ENCODE data around the gene TRIML1. TPM values are rescaled to one million over a fixed set of nuclear protein-coding genes. Genes with fewer than 3 reads are reported as not detected.

TRIML1 gene
- polyA plus RNA-seq, 1 donor from 2014 or later, result not detected

GRCh38 chr4:188162698-188163097 is 23.5 kb downstream of the TRIML1 start:
- Histone ChIP-seq H2AFZ (ENCODE audit: low read depth, low read length) (no peak overlapping the region), H3K9ac (ENCODE audit: low read length) (no peak overlapping the region), H3K36me3 (ENCODE audit: insufficient read depth, low read length) (no peaks in the 10 kb centered on the region), H3F3A (ENCODE audit: insufficient read depth, low read length, poor library complexity, severe bottlenecking) (no peaks in the 10 kb centered on the region), H3K27ac (ENCODE audit: low read length) (no peak overlapping the region), H3K27me3 (ENCODE audit: insufficient read depth, low read depth, low read length) (no peaks in the 10 kb centered on the region), H3K4me2 (ENCODE audit: low read length) (no peak overlapping the region), H3K9me2 (ENCODE audit: insufficient read depth, low read length) (no peaks in the 10 kb centered on the region), H3K79me2 (replicated peaks; ENCODE audit: insufficient read depth, low read length) (no peaks in the 10 kb centered on the region), H4K20me1 (ENCODE audit: insufficient read depth) (no peaks in the 10 kb centered on the region), H3K4me3 (ENCODE audit: low read length) (no peak overlapping the region), H3K9me3 (ENCODE audit: low read length) (no peaks in the 10 kb centered on the region)
- TF ChIP-seq RAD21 (conservative IDR thresholded peaks at IDR 0.05), result no peak
- no peak for TF ChIP-seq TAF1 (IDR thresholded peaks at IDR 0.05; ENCODE audit: low read depth)
- TF ChIP-seq EZH2 (IDR thresholded peaks at IDR 0.05; ENCODE audit: borderline replicate concordance, insufficient read depth, low read length, poor library complexity, severe bottlenecking), result no peak
- no peak for TF ChIP-seq EP300 (conservative IDR thresholded peaks at IDR 0.05; ENCODE audit: poor library complexity, severe bottlenecking)
- no peak for TF ChIP-seq REST (IDR thresholded peaks at IDR 0.05; ENCODE audit: borderline replicate concordance)
- no peak for TF ChIP-seq MXI1 (conservative IDR thresholded peaks at IDR 0.05; ENCODE audit: poor library complexity, severe bottlenecking)
- no peak for TF ChIP-seq SMC3 (conservative IDR thresholded peaks at IDR 0.05; ENCODE audit: poor library complexity)
- TF ChIP-seq CTCF (IDR thresholded peaks at IDR 0.05; ENCODE audit: poor library complexity, severe bottlenecking), result no peak
- no peak for TF ChIP-seq POLR2AphosphoS5 (IDR thresholded peaks at IDR 0.05)

GRCh38 chr4:188168726-188169373 is 29.6 kb downstream of the TRIML1 start:
- H3K27ac ChIP-seq (ENCODE audit: low read length), result peak overlapping the region; percentile 71
- peak overlapping the region; percentile 12 for H3K4me2 ChIP-seq (ENCODE audit: low read length)
- no peaks in the 10 kb centered on the region for H3K36me3 ChIP-seq (ENCODE audit: insufficient read depth, low read length)
- no peaks in the 10 kb centered on the region for H3F3A ChIP-seq (ENCODE audit: insufficient read depth, low read length, poor library complexity, severe bottlenecking)
- H3K9me2 ChIP-seq (ENCODE audit: insufficient read depth, low read length), result no peaks in the 10 kb centered on the region
- no peaks in the 10 kb centered on the region for H3K27me3 ChIP-seq (ENCODE audit: insufficient read depth, low read depth, low read length)
- no peak overlapping the region for H2AFZ ChIP-seq (ENCODE audit: low read depth, low read length)
- H3K9me3 ChIP-seq (ENCODE audit: low read length), result no peaks in the 10 kb centered on the region
- peak overlapping the region; percentile 17 for H3K9ac ChIP-seq (ENCODE audit: low read length)
- no peaks in the 10 kb centered on the region for H3K79me2 ChIP-seq (replicated peaks; ENCODE audit: insufficient read depth, low read length)
- no peak for TF ChIP-seq POLR2AphosphoS5 (IDR thresholded peaks at IDR 0.05)
- no peak for TF ChIP-seq MXI1 (conservative IDR thresholded peaks at IDR 0.05; ENCODE audit: poor library complexity, severe bottlenecking)
- TF ChIP-seq EZH2 (IDR thresholded peaks at IDR 0.05; ENCODE audit: borderline replicate concordance, insufficient read depth, low read length, poor library complexity, severe bottlenecking), result no peak
- TF ChIP-seq REST (IDR thresholded peaks at IDR 0.05; ENCODE audit: borderline replicate concordance), result peak; percentile 94
- TF ChIP-seq RAD21 (conservative IDR thresholded peaks at IDR 0.05), result peak; percentile 25
- no peak for TF ChIP-seq TAF1 (IDR thresholded peaks at IDR 0.05; ENCODE audit: low read depth)
- peak; percentile 58 for TF ChIP-seq EP300 (conservative IDR thresholded peaks at IDR 0.05; ENCODE audit: poor library complexity, severe bottlenecking)
- TF ChIP-seq CTCF (IDR thresholded peaks at IDR 0.05; ENCODE audit: poor library complexity, severe bottlenecking), result no peak
- TF ChIP-seq SMC3 (conservative IDR thresholded peaks at IDR 0.05; ENCODE audit: poor library complexity), result peak; percentile 39
- peak overlapping the region; percentile 41 for H3K4me3 ChIP-seq (ENCODE audit: low read length)
- no peaks in the 10 kb centered on the region for H4K20me1 ChIP-seq (ENCODE audit: insufficient read depth)

Data from neural cell (in vitro differentiated cells).